ENCODE results near the gene RPS16. TPM values are rescaled to one million over a fixed set of nuclear protein-coding genes. Genes with fewer than 3 reads are reported as not detected.

RPS16 gene
- polyA plus RNA-seq, 1 donor: 2,118 TPM

- no peak for DNase-seq
Observed at GRCh38 chr19:39420769-39421168, 15.0 kb downstream of the RPS16 start.

GRCh38 chr19:39419003-39419402, 16.7 kb downstream of the RPS16 start:
- DNase-seq: no peak

- DNase-seq: no peak
Observed at GRCh38 chr19:39417463-39418181, 18.1 kb downstream of the RPS16 start.

- no peak for DNase-seq
Observed at GRCh38 chr19:39416152-39417120, 19.3 kb downstream of the RPS16 start.

- no peak for DNase-seq
Observed at GRCh38 chr19:39415111-39416046, 20.4 kb downstream of the RPS16 start.

- DNase-seq: no peak
Observed at GRCh38 chr19:39413911-39414608, 21.7 kb downstream of the RPS16 start.

GRCh38 chr19:39413272-39413910, 22.4 kb downstream of the RPS16 start:
- peak; percentile 79 for DNase-seq

GRCh38 chr19:39412867-39413271, 22.9 kb downstream of the RPS16 start:
- no peak for DNase-seq

GRCh38 chr19:39412100-39412866, 23.5 kb downstream of the RPS16 start, which contains the start of gene PLEKHG2:
TSS of gene PLEKHG2 (plus strand) at chr19:39412669. CDS start at chr19:39414087, 1,418 bp downstream.
- peak; percentile 99 for DNase-seq

- DNase-seq: peak; percentile 90
Observed at GRCh38 chr19:39411832-39412099, 24.0 kb downstream of the RPS16 start.

- no peak for DNase-seq
Observed at GRCh38 chr19:39411081-39411831, 24.5 kb downstream of the RPS16 start.

GRCh38 chr19:39410831-39411080, 25.0 kb downstream of the RPS16 start:
- no peak for DNase-seq

GRCh38 chr19:39410017-39410830, 25.5 kb downstream of the RPS16 start:
- peak; percentile 78 for DNase-seq

GRCh38 chr19:39409208-39410016, 26.3 kb downstream of the RPS16 start:
- peak; percentile 81 for DNase-seq

- DNase-seq: no peak
Observed at GRCh38 chr19:39408392-39409207, 27.1 kb downstream of the RPS16 start.

GRCh38 chr19:39407660-39408391, 27.9 kb downstream of the RPS16 start:
- DNase-seq: no peak

- no peak for DNase-seq
Observed at GRCh38 chr19:39407410-39407659, 28.4 kb downstream of the RPS16 start.

Data from hindlimb muscle (tissue), 1 donor.